ENCODE results near the gene QPCTL. TPM values are rescaled to one million over a fixed set of nuclear protein-coding genes. Genes with fewer than 3 reads are reported as not detected.
A peak's percentile ranks its signal among the peaks of the same experiment; 100 is the strongest.

The QPCTL gene
- total RNA-seq, 1 donor from 2014 or later = 21.1 TPM

- POLR2A ChIA-PET = interaction anchor here (0.9 to 3.3 kb wide), 10 partner anchors 12 to 146 kb away, joined by 3 to 59 read pairs (median 8); partner anchors contain the start of genes OPA3, QPCTL, SIX5 and SNRPD2
- no peaks in the 10 kb centered on the region for H3K27me3 Mint-ChIP-seq
- ATAC-seq (ENCODE audit: low read depth) (no peak), DNase-seq (no peak)
- H3K27ac Mint-ChIP-seq = peak overlapping the region; percentile 93
- peak overlapping the region; percentile 95 for H3K4me3 Mint-ChIP-seq
- peaks cover 22% of the 10 kb centered on the region for H3K36me3 Mint-ChIP-seq (ENCODE audit: low read depth)
- no peaks in the 10 kb centered on the region for H3K9me3 Mint-ChIP-seq
- intact Hi-C loops (cut with micrococcal nuclease) = loop anchor here (1.0 to 2.0 kb wide), 6 partner anchors 13 to 157 kb away; partner anchors contain the start of genes DMWD, IRF2BP1 and QPCTL
- no peak for TF ChIP-seq CTCF (IDR thresholded peaks at IDR 0.05)
- peaks cover 25% of the 10 kb centered on the region for H3K4me1 Mint-ChIP-seq
- CTCF ChIA-PET = interaction anchor here (0.9 to 2.2 kb wide), 2 partner anchors 37 to 39 kb away, joined by 4 to 9 read pairs; partner anchors contain the start of genes QPCTL and SIX5
Measured at GRCh38 chr19:45729800-45730290, 37.4 kb downstream of the QPCTL start.

- H3K27ac Mint-ChIP-seq = peak within 1 kb of the TSS; percentile 93
- H3K4me1 Mint-ChIP-seq = peaks cover 25% of the 10 kb centered on the region
- CTCF ChIA-PET = interaction anchor here (0.7 to 2.2 kb wide), 6 partner anchors 13 to 797 kb away, joined by 3 to 9 read pairs (median 4); partner anchors contain the start of genes QPCTL and SIX5
- no peak for TF ChIP-seq CTCF (IDR thresholded peaks at IDR 0.05)
- DNase-seq (peak; percentile 86), ATAC-seq (ENCODE audit: low read depth) (peak; percentile 98)
- POLR2A ChIA-PET = interaction anchor here (0.6 to 3.3 kb wide), 18 partner anchors 9 to 552 kb away, joined by 3 to 59 read pairs (median 6); partner anchors contain the start of genes BLOC1S3, DMWD, IRF2BP1 and MYPOP
- peak within 1 kb of the TSS; percentile 95 for H3K4me3 Mint-ChIP-seq
- H3K36me3 Mint-ChIP-seq (ENCODE audit: low read depth) = peaks cover 18% of the 10 kb centered on the region
- intact Hi-C loops (cut with micrococcal nuclease) = loop anchor here (1.0 to 2.0 kb wide), 7 partner anchors 13 to 156 kb away; partner anchors contain the start of genes DMWD, IRF2BP1, QPCTL and SYMPK
- H3K9me3 Mint-ChIP-seq = no peaks in the 10 kb centered on the region
- no peaks in the 10 kb centered on the region for H3K27me3 Mint-ChIP-seq
Measured at GRCh38 chr19:45730368-45731288, 38.2 kb downstream of the QPCTL start, which contains the start of gene FBXO46. FBXO46 (minus strand) TSS chr19:45730896; CDS start chr19:45713495, 17,401 bp downstream.

- ChIA-PET CTCF (interaction anchor here (1.0 kb wide), 1 partner anchor 37 kb away, joined by 5 read pairs; no protein-coding TSS in a partner anchor), POLR2A (interaction anchor here (1.0 kb wide), 1 partner anchor 16 kb away, joined by 4 read pairs; no protein-coding TSS in a partner anchor)
- Mint-ChIP-seq H3K27ac (no peak within 1 kb of the TSS), H3K36me3 (ENCODE audit: low read depth) (peaks cover 7% of the 10 kb centered on the region), H3K27me3 (no peaks in the 10 kb centered on the region), H3K4me1 (peaks cover 17% of the 10 kb centered on the region), H3K4me3 (peak within 1 kb of the TSS; percentile 20), H3K9me3 (no peaks in the 10 kb centered on the region)
- DNase-seq (no peak), ATAC-seq (ENCODE audit: low read depth) (no peak)
- intact Hi-C loops (cut with micrococcal nuclease) = no loop called here
- TF ChIP-seq CTCF (IDR thresholded peaks at IDR 0.05) = no peak
Measured at GRCh38 chr19:45733160-45733810, 40.8 kb downstream of the QPCTL start, which contains the start of gene MEIOSIN. MEIOSIN (plus strand) TSS chr19:45733439; CDS start chr19:45735377, 1,938 bp downstream.

- POLR2A ChIA-PET = interaction anchor here (0.6 kb wide), 1 partner anchor 45 kb away, joined by 3 read pairs; no protein-coding TSS in a partner anchor
- H3K27me3 Mint-ChIP-seq = peaks cover 14% of the 10 kb centered on the region
- intact Hi-C loops (cut with micrococcal nuclease) = no loop called here
- TF ChIP-seq CTCF (IDR thresholded peaks at IDR 0.05) = no peak
- no peaks in the 10 kb centered on the region for H3K9me3 Mint-ChIP-seq
- no peaks in the 10 kb centered on the region for H3K4me1 Mint-ChIP-seq
- H3K4me3 Mint-ChIP-seq = no peak overlapping the region
- no peaks in the 10 kb centered on the region for H3K36me3 Mint-ChIP-seq (ENCODE audit: low read depth)
- no peak for DNase-seq
- CTCF ChIA-PET = no interaction called here
- ATAC-seq (ENCODE audit: low read depth) = no peak
- no peak overlapping the region for H3K27ac Mint-ChIP-seq
Measured at GRCh38 chr19:45739498-45740439, 47.3 kb downstream of the QPCTL start.
